GM18861 (cell line): Measurements from ENCODE around the gene ZNF785.
"Not testable (repeated sequence)": the region's sequence is repeated elsewhere in the genome, so short reads cannot be mapped to it uniquely, and the experiment has no call there.

Experiments
- ATAC-seq: cut with Tn5 transposase; IDR thresholded peaks from one replicate; pipeline ENCODE4 v1.9.1; 2021; ENCODE audit not compliant: unreplicated experiment

Gene ZNF785

GRCh38 chr16:30585400-30586191 lies at the start of gene ZNF785:
TSS of gene ZNF785 (minus strand) at chr16:30585697. CDS start at chr16:30585611, 86 bp downstream.
- peak; percentile 86 for ATAC-seq

- no peak for ATAC-seq
Observed at GRCh38 chr16:30633526-30633925, 48.0 kb upstream of the ZNF785 start.

- not testable (repeated sequence) for ATAC-seq
Observed at GRCh38 chr16:30632454-30632853, 47.0 kb upstream of the ZNF785 start.

GRCh38 chr16:30628628-30629540 lies 43.4 kb upstream of the ZNF785 start:
- no peak for ATAC-seq

- no peak for ATAC-seq
Observed at GRCh38 chr16:30626236-30626635, 40.7 kb upstream of the ZNF785 start.

- ATAC-seq: no peak
Observed at GRCh38 chr16:30623536-30624283, 38.2 kb upstream of the ZNF785 start.

- ATAC-seq: no peak
Observed at GRCh38 chr16:30622455-30623032, 37.0 kb upstream of the ZNF785 start.

- no peak for ATAC-seq
Observed at GRCh38 chr16:30621765-30622164, 36.3 kb upstream of the ZNF785 start.

GRCh38 chr16:30620169-30620568 lies 34.7 kb upstream of the ZNF785 start:
- ATAC-seq: no peak

GRCh38 chr16:30619638-30620037 lies 34.1 kb upstream of the ZNF785 start:
- ATAC-seq: no peak

- no peak for ATAC-seq
Observed at GRCh38 chr16:30619202-30619601, 33.7 kb upstream of the ZNF785 start.

GRCh38 chr16:30615358-30616091 lies 30.0 kb upstream of the ZNF785 start:
- no peak for ATAC-seq

GRCh38 chr16:30609926-30610839 lies 24.7 kb upstream of the ZNF785 start, which contains the start of gene ZNF689:
TSS of gene ZNF689 (minus strand) at chr16:30610389. CDS start at chr16:30610041, 348 bp downstream.
- peak; percentile 69 for ATAC-seq

- no peak for ATAC-seq
Observed at GRCh38 chr16:30609002-30609925, 23.8 kb upstream of the ZNF785 start.

GRCh38 chr16:30606004-30606403 lies 20.5 kb upstream of the ZNF785 start:
- ATAC-seq: no peak

- no peak for ATAC-seq
Observed at GRCh38 chr16:30605158-30605557, 19.7 kb upstream of the ZNF785 start.

- ATAC-seq: no peak
Observed at GRCh38 chr16:30604316-30604947, 18.9 kb upstream of the ZNF785 start.
